ENCODE measurements around the gene CDK5RAP2. TPM values are rescaled to one million over a fixed set of nuclear protein-coding genes. Genes with fewer than 3 reads are reported as not detected.
"Not testable (repeated sequence)": the region's sequence is repeated elsewhere in the genome, so short reads cannot be mapped to it uniquely, and the experiment has no call there.

Gene CDK5RAP2
- 10 to 100 TPM; 51.7 to 55.9 TPM for total RNA-seq

GRCh38 chr9:120580051-120580896, at the start of gene CDK5RAP2:
TSS of gene CDK5RAP2 (minus strand) at chr9:120580167. CDS start at chr9:120579978, 189 bp downstream.
- Mint-ChIP-seq H3K27me3 (no peaks in the 10 kb centered on the region), H3K27ac (peak within 1 kb of the TSS; percentile 92), H3K4me3 (peak within 1 kb of the TSS; percentile 98), H3K36me3 (peaks cover 21% of the 10 kb centered on the region), H3K9me3 (peaks cover 1% of the 10 kb centered on the region), H3K4me1 (peaks cover 40% of the 10 kb centered on the region)
- DNase-seq = peak; percentile 93

GRCh38 chr9:120628925-120629497, 49.0 kb upstream of the CDK5RAP2 start:
- DNase-seq, H3K27me3 Mint-ChIP-seq, H3K9me3 Mint-ChIP-seq, H3K27ac Mint-ChIP-seq, H3K4me3 Mint-ChIP-seq, H3K36me3 Mint-ChIP-seq: not testable (repeated sequence)
- H3K4me1 Mint-ChIP-seq = peaks cover 11% of the 10 kb centered on the region

GRCh38 chr9:120628207-120628924, 48.4 kb upstream of the CDK5RAP2 start:
- Mint-ChIP-seq H3K4me1 (peaks cover 11% of the 10 kb centered on the region), H3K27me3 (no peaks in the 10 kb centered on the region), H3K27ac (no peak overlapping the region), H3K36me3 (peaks cover 1% of the 10 kb centered on the region), H3K4me3 (no peak overlapping the region), H3K9me3 (no peaks in the 10 kb centered on the region)
- DNase-seq = no peak

- Mint-ChIP-seq H3K9me3 (no peaks in the 10 kb centered on the region), H3K36me3 (peaks cover 1% of the 10 kb centered on the region), H3K4me1 (peaks cover 11% of the 10 kb centered on the region), H3K27me3 (no peaks in the 10 kb centered on the region), H3K4me3 (no peak overlapping the region), H3K27ac (no peak overlapping the region)
- DNase-seq = no peak
Observed at GRCh38 chr9:120627073-120627472, 47.1 kb upstream of the CDK5RAP2 start.

- H3K4me3 Mint-ChIP-seq = no peak overlapping the region
- H3K27ac Mint-ChIP-seq = no peak overlapping the region
- no peak for DNase-seq
- no peaks in the 10 kb centered on the region for H3K9me3 Mint-ChIP-seq
- peaks cover 11% of the 10 kb centered on the region for H3K4me1 Mint-ChIP-seq
- peaks cover 1% of the 10 kb centered on the region for H3K36me3 Mint-ChIP-seq
- H3K27me3 Mint-ChIP-seq = no peaks in the 10 kb centered on the region
Observed at GRCh38 chr9:120626512-120626911, 46.5 kb upstream of the CDK5RAP2 start.

- Mint-ChIP-seq H3K27me3 (no peaks in the 10 kb centered on the region), H3K9me3 (no peaks in the 10 kb centered on the region), H3K4me3 (no peak overlapping the region), H3K36me3 (peaks cover 1% of the 10 kb centered on the region), H3K4me1 (peaks cover 11% of the 10 kb centered on the region), H3K27ac (no peak overlapping the region)
- DNase-seq = no peak
Observed at GRCh38 chr9:120625222-120625621, 45.3 kb upstream of the CDK5RAP2 start.

- no peak overlapping the region for H3K27ac Mint-ChIP-seq
- no peak overlapping the region for H3K4me3 Mint-ChIP-seq
- H3K4me1 Mint-ChIP-seq = peaks cover 14% of the 10 kb centered on the region
- no peak for DNase-seq
- H3K36me3 Mint-ChIP-seq = peaks cover 1% of the 10 kb centered on the region
- H3K9me3 Mint-ChIP-seq = no peaks in the 10 kb centered on the region
- no peaks in the 10 kb centered on the region for H3K27me3 Mint-ChIP-seq
Observed at GRCh38 chr9:120622790-120623189, 42.8 kb upstream of the CDK5RAP2 start.

GRCh38 chr9:120621941-120622340, 42.0 kb upstream of the CDK5RAP2 start:
- DNase-seq = no peak
- Mint-ChIP-seq H3K27me3 (no peaks in the 10 kb centered on the region), H3K27ac (no peak overlapping the region), H3K36me3 (peaks cover 1% of the 10 kb centered on the region), H3K9me3 (no peaks in the 10 kb centered on the region), H3K4me1 (peaks cover 16% of the 10 kb centered on the region), H3K4me3 (no peak overlapping the region)

- H3K4me3 Mint-ChIP-seq = no peak overlapping the region
- H3K27ac Mint-ChIP-seq = no peak overlapping the region
- peaks cover 1% of the 10 kb centered on the region for H3K36me3 Mint-ChIP-seq
- peak; percentile 28 for DNase-seq
- H3K27me3 Mint-ChIP-seq = no peaks in the 10 kb centered on the region
- H3K9me3 Mint-ChIP-seq = no peaks in the 10 kb centered on the region
- H3K4me1 Mint-ChIP-seq = peaks cover 6% of the 10 kb centered on the region
Observed at GRCh38 chr9:120619751-120620655, 40.0 kb upstream of the CDK5RAP2 start.

- DNase-seq = no peak
- Mint-ChIP-seq H3K36me3 (no peaks in the 10 kb centered on the region), H3K4me1 (peaks cover 6% of the 10 kb centered on the region)
Observed at GRCh38 chr9:120616966-120617935, 37.3 kb upstream of the CDK5RAP2 start.

GRCh38 chr9:120612218-120612617, 32.3 kb upstream of the CDK5RAP2 start:
- Mint-ChIP-seq H3K27me3 (no peaks in the 10 kb centered on the region), H3K27ac (no peak overlapping the region), H3K36me3 (peaks cover 4% of the 10 kb centered on the region), H3K4me1 (no peaks in the 10 kb centered on the region), H3K9me3 (no peaks in the 10 kb centered on the region), H3K4me3 (no peak overlapping the region)
- DNase-seq = no peak

More at GRCh38 chr9:120616966-120617935, 37.3 kb upstream of the CDK5RAP2 start:
- no peak overlapping the region for H3K4me3 Mint-ChIP-seq
- no peaks in the 10 kb centered on the region for H3K27me3 Mint-ChIP-seq
- no peaks in the 10 kb centered on the region for H3K9me3 Mint-ChIP-seq
- H3K27ac Mint-ChIP-seq = peak overlapping the region; percentile 5

GRCh38 chr9:120611690-120612068, 31.7 kb upstream of the CDK5RAP2 start:
- H3K36me3 Mint-ChIP-seq = peaks cover 4% of the 10 kb centered on the region
- no peaks in the 10 kb centered on the region for H3K4me1 Mint-ChIP-seq
- no peaks in the 10 kb centered on the region for H3K9me3 Mint-ChIP-seq
- no peaks in the 10 kb centered on the region for H3K27me3 Mint-ChIP-seq
- no peak overlapping the region for H3K27ac Mint-ChIP-seq
- no peak overlapping the region for H3K4me3 Mint-ChIP-seq
- DNase-seq = no peak

GRCh38 chr9:120610975-120611689, 31.2 kb upstream of the CDK5RAP2 start:
- DNase-seq = no peak
- H3K4me1 Mint-ChIP-seq = no peaks in the 10 kb centered on the region
- no peaks in the 10 kb centered on the region for H3K9me3 Mint-ChIP-seq
- H3K27me3 Mint-ChIP-seq = no peaks in the 10 kb centered on the region
- H3K27ac Mint-ChIP-seq = no peak overlapping the region
- no peak overlapping the region for H3K4me3 Mint-ChIP-seq
- H3K36me3 Mint-ChIP-seq = peaks cover 4% of the 10 kb centered on the region
